ENCODE results near the gene GTF2F1. TPM values are rescaled to one million over a fixed set of nuclear protein-coding genes. Genes with fewer than 3 reads are reported as not detected.
"Not testable (repeated sequence)": the region's sequence is repeated elsewhere in the genome, so short reads cannot be mapped to it uniquely, and the experiment has no call there.

Gene GTF2F1, protein sequence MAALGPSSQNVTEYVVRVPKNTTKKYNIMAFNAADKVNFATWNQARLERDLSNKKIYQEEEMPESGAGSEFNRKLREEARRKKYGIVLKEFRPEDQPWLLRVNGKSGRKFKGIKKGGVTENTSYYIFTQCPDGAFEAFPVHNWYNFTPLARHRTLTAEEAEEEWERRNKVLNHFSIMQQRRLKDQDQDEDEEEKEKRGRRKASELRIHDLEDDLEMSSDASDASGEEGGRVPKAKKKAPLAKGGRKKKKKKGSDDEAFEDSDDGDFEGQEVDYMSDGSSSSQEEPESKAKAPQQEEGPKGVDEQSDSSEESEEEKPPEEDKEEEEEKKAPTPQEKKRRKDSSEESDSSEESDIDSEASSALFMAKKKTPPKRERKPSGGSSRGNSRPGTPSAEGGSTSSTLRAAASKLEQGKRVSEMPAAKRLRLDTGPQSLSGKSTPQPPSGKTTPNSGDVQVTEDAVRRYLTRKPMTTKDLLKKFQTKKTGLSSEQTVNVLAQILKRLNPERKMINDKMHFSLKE
- total RNA-seq (2014; rRNA removed; shearing (Covaris generic)) = 57.5 and 82.3 TPM in 2 replicates

DNA sequence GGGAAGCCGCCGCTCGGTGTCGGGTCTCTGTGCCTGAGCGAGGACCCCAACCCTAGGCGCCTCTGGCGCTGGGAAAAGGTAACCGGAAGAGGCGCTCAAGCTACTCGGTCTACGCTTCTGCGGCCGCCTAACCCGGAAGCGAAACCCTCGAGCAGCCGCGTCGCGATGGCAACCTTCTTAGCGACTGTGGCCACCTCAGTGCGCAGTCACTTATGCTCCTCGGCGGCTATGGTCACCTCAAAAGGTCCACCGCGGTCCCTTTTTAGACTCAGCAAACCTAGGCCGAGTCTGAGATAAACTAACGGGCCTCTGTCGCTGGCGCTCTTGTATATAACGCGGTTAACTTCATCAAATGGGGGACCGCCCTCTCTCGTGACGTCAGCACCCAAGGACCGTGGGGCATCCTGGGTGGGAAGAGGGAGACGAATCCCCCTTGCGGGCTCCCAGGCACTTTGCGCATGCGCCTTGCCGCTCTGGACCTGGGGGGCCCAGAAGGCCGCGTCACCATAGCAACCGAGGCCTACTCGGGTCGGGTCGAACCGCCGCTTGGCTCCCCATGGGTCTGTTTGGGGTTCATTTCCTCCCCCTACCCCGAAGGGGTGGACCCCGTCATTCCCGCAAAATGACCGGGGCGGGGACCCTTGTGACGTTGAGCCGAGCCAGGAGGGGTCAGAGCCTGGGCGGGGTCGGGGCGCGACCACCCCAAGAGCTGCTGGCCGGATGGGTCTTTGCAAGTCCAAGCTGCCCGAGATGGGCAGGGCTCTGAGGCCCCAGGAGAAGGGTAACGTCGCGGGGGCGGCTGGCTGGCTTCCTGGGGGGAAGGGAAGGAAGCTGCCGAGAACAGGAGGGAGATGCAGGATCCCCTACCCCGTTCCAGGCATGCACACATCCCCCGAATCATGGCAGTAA lies at the start of gene GTF2F1:
Gene GTF2F1 (minus strand): TSS at position 91 of the 909 bp plus-strand sequence. CDS start 169 bp downstream, outside the sequence.
- DNase-seq (ENCODE audit: low read depth) = peak; percentile 97

DNA sequence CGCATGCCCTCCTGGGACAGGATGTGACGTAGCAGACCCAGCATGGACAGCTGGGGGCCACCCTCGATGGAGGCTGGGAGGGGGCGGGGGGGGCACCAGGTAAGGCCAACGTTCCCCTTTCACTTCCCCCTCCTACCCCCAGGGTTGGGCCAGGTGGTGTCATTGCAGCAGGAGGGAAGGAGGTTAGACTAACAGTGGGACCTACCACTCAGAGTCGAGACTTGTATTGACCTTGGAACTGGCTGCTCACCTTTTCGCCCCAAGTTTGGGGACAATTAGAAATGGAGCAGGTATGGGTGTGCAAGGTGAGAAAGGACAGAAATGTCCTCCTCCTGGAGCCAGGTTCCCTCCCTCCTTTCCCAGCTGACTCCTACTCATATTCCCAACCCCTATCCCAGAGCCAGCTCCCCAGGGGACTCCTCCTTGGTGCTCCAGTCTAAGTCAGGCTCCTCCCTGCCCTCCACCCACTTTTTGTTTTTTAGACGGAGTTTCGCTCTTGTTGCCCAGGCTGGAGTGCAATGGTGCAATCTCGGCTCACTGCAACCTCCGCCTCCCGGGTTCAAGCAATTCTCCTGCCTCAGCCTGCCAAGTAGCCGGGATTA lies 49.2 kb upstream of the GTF2F1 start:
- DNase-seq (ENCODE audit: low read depth) = no peak

DNA sequence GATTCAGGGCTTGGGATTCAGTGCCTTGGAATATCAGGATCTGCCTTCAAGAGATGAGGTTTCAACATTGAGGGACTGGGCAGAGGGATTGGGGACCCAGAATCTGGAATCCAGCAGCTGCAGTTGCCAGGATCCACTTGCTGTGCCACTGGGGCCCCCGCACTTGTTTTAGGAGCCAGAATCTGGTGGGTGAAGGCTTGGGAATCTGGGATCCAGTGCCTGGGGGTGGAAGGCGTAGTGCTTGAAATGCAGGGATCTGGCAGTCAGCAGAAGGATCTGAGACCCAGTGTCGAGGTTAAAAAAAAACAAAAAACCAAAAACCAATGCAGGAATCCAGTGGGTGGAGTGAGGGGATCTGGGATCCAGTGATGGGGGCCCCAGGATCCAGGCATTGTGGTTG lies 47.9 kb upstream of the GTF2F1 start:
- no peak for DNase-seq (ENCODE audit: low read depth)

GRCh38 chr19:6439743-6440142 lies 46.8 kb upstream of the GTF2F1 start:
- DNase-seq (ENCODE audit: low read depth) = no peak

DNA sequence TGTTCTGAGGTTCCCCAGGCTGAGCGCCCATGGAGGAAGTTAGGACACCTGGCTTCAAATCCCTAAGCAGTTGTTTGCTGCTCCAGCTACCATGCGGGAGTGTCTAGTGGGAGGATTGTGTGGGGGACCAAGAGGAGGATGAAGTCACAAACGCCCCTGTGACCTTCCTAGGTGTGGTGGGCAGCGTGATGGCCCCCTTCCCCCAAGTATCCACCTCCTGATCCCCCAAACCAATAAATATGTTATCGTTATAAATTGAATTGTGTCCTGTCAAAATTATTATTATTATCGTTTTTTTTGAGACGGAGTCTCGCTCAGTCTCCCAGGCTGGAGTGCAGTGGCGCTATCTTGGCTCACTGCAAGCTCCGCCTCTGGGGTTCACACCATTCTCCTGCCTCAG lies 40.7 kb upstream of the GTF2F1 start, which contains the start of gene SLC25A41:
Gene SLC25A41 (minus strand): TSS at position 101 of the 400 bp plus-strand sequence. CDS start 70 bp downstream, at position 31.
- DNase-seq (ENCODE audit: low read depth) = no peak

- DNase-seq (ENCODE audit: low read depth) = no peak
Measured at GRCh38 chr19:6433165-6433564, 40.2 kb upstream of the GTF2F1 start.

GRCh38 chr19:6431891-6432290 lies 38.9 kb upstream of the GTF2F1 start:
- DNase-seq (ENCODE audit: low read depth) = no peak

GRCh38 chr19:6429419-6430221 lies 36.7 kb upstream of the GTF2F1 start:
- DNase-seq (ENCODE audit: low read depth) = no peak

DNA sequence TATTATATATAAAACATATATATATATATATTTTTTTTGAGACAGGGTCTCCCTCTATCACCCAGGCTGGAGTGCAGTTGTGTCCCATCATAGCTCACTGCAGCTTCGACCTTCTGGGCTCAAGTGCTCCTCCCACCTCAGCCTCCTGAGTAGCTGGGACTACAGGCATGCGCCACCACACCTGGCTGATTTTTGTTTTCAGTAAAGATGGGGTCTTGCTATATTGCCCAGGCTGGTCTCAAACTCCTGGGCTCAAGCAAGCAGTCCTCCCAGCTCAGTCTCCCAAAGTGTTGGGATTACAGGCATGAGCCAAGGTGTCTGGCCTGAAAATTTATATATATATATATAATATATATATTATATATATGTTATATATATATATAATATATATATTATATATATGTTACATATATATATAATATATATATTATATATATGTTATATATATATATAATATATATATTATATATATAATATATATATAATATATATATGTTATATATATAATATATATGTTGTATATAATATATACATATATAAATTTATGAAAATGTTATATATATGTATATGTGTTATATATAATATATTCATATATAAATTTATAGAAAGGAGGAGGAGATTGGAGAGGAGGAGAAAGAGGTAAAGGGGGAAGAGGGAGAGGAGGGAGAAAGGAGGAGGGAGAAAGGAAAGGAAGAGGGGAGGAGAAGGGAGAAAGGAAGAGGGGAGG lies 35.9 kb upstream of the GTF2F1 start:
- not testable (repeated sequence) for DNase-seq (ENCODE audit: low read depth)

- DNase-seq (ENCODE audit: low read depth) = no peak
Measured at GRCh38 chr19:6427131-6427530, 34.2 kb upstream of the GTF2F1 start.

DNA sequence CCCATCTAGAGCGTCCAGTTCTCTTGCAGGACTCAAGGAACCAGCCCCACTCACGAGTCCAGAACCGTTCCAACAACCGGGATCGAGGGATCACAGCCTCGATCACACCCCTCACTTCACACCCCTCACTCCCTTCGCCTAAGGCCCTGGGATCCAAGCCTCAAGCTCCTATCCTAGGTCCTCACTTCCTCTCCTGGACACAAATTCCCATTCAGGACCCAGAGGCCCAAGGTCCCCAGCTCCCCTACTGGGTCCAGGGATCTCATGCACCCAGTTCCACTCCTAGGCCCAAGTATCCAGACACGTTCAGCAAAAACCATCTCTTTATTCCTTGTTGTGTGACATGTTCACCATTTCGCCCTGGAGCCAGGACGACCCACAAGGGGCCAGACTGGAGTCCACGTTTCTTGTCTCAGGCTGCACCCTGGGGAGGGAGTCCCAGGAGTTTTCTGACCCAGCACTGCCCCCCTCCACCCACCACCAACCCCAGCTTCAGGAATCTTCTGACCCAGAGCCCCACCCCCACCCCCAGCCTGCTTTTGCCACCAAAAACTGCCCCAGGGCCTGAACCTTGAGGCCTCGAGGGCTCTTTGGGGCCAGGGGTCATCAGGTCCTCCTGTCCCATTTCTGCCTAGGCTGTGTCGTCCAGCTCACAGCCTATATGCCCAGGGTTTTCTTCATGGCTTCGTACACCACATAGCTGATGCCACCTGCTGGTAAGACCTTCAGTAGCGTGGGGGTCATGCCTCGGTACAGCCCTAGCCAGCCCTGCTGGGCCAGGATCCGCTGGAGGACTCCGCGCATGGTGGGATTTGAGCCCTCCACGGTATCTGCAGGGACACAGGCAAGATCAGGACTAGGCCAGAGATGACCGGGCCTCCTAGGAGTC lies 33.0 kb upstream of the GTF2F1 start:
- DNase-seq (ENCODE audit: low read depth) = no peak

GRCh38 chr19:6424939-6425731 lies 32.2 kb upstream of the GTF2F1 start:
- DNase-seq (ENCODE audit: low read depth) = peak; percentile 100

DNA sequence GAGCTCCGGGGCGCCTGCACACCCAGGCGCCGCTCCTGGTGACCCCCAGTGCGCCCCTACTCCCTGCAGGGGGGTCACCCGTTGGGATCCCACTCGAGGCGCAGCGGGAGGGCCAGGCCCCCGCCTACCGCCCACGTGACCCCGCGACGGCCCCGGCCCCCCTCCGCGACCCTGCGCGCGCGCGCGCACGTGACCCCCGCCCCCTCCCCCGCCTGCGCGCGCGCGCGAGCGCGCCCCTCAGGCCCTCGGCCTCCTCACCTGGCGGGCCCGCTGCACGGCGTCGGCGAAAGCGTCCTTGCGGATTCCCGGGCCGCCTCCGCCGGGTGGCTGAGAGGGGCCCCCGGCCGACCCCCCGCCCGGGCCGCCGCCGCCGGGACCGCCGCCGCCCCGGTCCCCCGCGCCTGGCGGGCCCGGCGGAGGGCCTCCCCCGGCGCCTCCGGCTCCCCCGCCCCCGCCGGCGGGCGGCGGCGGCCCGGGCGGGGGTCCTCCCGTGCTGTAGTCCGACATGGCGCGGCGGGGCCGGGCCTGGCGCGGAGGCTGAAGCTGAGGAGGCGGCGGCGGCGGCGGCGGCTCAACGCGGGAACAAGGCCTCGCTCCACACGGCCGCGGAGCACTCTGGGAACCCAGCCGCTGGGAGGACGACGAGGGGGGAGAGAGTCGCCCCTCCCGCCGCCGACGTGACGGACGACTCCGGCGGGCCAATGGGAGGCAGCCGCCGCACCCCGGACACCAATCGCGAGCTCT lies 31.4 kb upstream of the GTF2F1 start, which contains the start of gene KHSRP:
Gene KHSRP (minus strand): TSS at position 617 of the 744 bp plus-strand sequence. CDS start 110 bp downstream, at position 507.
- peak; percentile 23 for DNase-seq (ENCODE audit: low read depth)

DNA sequence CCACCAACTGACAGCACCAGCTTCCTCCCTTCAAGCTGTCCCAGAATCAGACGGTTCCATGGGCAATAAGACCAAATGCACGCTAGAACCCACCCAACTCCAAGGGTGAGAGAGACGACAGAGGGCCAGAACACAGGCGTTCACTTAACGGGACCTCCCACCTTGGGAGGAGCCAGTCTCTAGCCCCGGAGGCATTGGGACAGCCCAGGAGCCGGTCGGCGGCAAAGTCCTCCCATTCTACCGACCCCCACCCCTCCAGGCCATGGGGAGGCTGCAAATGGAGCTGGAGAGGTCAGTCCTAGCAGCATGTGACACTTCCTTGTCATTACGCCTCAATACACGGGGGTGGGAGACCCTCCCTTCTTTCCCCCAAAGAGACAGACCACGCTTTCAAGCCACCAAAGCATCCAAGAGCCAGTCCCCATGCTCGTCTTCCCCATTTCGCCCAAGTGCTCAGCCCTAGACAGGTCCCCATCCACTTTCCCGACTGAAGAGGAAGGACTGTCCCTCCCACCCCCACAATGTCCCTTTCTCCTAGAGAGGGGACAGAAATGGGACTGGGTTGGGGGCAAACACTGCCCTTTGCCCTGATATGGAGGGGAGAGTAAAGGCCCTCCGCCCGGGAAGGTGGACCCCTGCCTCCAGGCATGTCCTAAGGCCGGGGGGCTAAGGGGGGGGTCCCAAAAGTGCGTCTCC lies 30.7 kb upstream of the GTF2F1 start:
- DNase-seq (ENCODE audit: low read depth) = peak; percentile 48

DNA sequence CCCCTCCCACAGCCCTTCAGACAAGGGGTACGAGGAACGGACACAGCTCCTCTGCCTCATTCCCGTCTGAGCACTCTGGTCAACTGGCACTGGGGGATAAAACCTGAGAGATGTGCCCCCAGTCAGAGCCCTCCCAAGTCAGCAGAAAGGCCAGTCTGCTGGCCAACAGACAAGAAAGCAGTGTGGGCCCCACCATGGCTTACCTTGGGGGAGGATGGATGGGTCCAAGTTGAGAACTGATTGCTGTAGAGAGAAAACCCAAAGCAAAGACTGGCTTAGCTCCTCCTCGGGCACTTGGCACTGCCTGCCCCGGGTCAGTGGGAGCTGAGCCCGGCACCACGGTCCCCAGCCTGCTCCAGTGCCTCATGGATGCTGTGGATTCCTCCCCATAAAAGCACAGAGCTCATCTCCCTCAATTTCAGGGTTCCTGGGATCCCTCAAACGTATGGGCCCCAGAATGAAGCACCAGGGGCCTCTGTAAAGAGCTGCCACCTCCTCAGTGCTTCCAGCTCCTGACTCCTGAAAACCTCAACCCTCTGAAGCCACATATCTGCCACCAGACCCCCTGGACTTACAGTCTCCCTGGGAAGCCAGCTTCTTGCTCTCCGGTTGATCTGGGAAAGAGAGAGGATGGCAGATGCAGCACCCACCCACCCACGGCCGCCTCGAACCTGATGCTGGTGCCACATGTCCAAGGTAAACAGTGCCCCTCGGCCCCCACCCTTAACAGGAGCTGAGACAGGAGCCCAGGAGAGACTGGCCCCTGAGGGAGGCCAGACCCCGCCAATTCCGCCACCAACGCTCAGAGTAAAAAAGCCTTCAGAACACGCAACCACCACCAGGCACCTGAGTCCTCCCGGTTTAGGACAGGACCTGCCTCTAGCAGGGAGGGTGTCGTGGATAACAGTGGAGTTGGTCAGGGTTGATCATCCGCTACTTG lies 28.4 kb upstream of the GTF2F1 start:
- DNase-seq (ENCODE audit: low read depth) = no peak

DNA sequence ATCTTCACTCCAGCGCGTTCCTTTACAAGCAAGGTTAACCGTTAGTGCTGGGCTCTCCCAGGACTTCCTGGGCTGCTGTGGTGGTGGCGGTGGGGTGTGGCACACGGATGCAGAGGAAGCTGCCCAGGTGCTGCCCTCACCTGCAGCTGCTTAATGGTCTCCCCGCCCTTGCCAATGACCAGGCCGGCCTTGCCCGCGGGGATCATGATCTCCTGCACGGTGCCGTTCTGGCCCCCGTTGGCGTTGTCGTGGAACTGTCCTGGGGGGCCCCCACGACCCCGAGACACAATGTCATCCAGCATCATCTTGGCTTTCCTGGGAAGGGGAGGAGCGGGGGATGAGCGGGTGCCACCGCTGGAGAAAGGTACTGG lies 25.6 kb upstream of the GTF2F1 start:
- DNase-seq (ENCODE audit: low read depth) = no peak

Data from Daoy (cell line).